T-helper 22 cell (primary cell): ENCODE results near the gene AMFR.

Source experiments
- DNase-seq: peaks from one replicate; pipeline ENCODE4 v3.0.0-alpha.2; 2020; ENCODE audit warnings: low read depth

The AMFR gene

DNA sequence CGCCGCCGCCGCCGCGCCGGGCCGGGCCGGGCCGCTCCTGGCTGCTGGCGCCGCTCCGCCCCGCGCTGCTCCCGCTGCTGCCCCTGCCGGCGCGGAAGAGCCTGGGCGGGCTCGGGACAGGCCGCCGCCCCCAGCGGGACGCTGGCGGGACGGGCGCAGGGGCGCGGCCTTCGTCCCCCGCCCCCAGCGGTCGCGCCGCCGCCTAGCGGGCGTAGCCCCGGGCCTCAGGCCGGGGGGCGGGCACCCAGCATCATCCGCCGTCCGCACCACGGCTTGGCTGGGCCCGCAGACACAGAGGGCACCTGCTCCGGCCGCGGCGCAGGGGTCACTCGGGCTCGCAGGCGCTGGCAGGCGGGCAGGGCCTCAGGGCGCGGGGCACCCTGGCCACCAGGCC is at the start of gene AMFR:
TSS of gene AMFR (minus strand) at position 107 of the 394 bp plus-strand sequence. CDS start 218 bp downstream, outside the sequence.
- peak; percentile 57 for DNase-seq

DNA sequence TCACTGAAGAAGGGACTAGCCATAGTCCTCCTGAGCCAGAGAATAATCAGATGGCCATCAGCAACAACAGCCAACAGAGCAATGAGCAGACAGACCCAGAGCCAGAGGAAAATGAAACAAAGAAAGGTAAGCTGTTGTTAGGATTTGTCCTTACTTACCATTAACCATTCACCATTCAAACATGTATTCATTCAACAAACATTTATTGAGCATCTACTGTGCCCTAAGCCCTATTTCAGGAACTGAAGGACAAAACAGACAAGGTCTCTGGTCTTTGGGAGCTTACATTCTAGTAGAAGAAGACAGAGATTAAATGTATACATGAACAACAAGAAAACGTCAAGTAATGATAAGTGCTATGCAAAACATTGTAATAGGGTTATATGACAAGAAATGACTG is 45.3 kb upstream of the AMFR start:
- DNase-seq: no peak

- DNase-seq: no peak
Measured at GRCh38 chr16:56470232-56470631, 44.9 kb upstream of the AMFR start.

DNA sequence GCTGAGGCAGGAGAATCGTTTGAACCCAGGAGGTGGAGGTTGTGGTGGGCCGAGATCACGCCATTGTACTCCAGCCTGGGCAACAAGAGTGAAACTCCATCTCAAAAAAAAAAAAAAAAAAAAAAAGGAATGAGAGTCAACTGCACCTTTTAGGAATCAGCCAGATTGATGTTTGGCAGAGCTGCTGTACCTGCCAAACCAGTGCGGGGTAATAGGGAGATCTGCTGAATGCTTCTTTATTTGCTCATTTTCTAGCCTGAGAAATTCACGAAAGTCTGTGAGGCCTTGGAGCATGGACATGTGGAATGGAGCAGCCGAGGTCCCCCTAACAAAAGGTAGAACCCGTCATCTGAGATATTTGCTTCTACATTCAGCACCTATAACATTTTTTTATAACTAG is 44.4 kb upstream of the AMFR start:
- no peak for DNase-seq

DNA sequence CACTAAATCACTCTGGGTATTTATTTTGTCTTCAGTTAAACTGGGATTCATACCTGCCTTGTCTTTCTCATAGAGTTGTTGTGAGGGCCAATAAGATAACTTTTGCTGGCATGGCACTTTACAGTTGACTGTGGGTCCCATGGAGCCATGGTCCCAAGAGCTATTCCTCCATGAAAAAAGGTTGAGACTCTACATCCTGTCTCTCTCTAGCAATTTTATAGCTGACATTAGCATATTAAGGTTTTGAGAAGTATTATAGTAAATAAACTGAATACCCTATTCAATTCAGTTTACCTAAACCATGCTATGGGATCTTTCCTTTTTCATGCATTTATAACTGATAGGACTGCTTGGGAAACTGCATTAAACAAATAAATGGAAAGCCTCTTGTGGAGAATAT is 43.5 kb upstream of the AMFR start:
- DNase-seq: no peak

DNA sequence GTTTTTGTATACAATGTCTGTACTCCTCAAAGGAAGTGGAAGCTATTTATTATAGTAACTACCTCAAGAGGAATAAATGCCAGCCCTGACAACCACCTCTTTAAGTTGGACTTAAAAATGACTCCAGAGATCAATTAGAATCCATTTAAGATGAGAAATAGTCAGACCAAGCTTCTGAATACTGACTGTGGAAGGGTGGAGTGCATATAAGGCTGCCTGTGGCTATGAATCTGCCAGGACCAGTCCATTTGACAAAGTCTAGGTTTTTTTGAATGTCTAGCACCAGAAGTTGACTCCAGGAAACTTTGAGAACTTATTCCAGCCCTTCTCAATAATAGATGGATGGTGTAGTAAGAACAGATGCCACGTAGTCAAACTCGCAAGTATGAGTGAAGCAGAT is 41.0 kb upstream of the AMFR start:
- no peak for DNase-seq

- no peak for DNase-seq
Measured at GRCh38 chr16:56463153-56463552, 37.8 kb upstream of the AMFR start.

DNA sequence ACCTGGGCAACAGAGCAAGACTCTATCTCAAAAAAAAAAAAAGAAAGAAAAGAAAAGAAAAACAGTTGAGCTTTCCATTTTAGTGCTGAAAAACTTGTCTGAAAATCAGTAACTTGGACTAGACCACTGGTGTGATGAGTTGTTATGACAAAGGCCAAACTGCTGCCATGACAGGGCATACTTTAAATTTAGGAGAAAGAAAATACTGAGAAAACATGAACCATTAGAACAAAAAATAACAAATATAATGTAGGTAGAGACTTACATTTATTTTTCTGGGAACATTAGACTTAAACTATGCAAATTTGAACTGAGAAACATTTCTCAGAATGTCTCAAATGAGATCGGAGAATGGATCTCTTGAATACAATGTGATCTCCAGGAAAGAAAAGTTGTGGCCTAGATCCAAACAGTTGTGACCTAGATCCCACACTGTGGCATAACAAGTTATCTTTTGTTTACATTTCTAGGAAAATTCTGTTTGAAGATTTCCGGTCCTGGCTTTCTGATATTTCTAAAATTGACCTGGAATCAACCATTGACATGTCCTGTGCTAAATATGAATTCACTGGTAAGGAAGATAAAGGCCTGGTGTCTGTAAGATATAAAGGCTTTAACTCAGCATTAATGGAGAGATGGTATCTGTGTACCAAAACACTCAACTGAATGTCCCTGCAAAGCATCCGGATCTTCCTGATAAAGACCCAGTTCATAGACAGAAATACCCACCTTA is 36.9 kb upstream of the AMFR start:
- DNase-seq: no peak

GRCh38 chr16:56460101-56460500 is 34.8 kb upstream of the AMFR start:
- DNase-seq: no peak

DNA sequence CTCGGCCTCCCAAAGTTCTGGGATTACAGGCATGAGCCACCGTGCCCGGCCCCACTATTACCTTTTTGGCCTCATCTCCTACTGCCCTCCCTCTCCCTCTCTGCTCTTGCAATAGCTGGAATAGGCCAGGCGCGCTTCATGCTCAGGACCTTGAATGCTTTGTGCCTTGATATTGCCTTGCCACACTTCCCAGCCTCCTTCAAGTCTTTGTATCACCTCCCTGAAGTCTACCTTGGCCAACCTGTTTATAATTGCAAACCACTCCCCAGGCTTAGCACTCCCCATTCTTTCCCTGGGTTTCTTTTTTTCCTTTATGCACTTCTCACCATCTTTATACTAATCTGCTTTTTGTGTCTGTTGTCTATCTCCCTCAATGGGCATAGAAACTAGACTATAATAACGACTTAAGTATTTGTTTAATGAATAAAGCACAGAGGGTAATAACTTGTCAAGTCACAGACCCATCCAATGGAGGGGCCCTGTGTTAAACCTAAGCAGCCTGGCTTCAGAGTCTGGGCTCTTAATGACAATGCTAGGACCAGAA is 32.7 kb upstream of the AMFR start:
- DNase-seq: no peak

GRCh38 chr16:56451753-56452689 is 26.7 kb upstream of the AMFR start:
- no peak for DNase-seq

DNA sequence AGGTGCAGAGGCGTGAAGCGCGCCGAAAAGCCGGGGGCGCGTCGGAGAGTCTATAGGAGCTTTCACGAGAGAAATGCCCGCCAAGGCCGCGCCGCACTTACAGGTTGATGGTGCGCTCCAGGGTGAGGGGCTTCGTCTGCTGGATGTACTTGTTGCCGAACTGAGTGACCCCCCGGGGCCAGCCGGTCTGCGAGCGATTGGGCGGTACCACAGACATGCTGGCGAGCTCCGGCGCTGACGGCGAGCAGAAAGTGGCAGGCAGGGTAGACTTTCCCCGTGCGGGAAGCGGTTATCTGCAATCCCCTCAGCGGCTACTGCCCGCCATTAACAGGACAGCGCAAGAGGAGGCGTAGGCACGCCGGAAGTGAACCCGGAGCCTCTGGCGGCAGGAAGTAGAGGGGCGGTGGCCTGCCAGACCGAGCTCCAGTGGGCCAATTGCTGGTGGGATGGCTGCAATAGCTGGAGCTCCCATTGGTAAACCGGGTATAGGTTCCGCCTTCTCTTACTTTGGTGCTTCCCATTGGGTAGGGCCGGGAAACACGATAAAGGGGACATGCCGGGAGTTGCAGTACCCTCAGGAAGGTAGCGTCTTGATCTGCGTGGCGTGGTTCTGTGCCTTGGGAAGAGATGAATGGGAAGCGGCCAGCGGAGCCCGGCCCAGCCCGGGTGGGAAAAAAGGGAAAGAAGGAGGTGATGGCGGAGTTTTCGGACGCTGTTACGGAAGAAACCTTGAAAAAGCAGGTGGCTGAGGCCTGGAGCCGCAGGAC is 25.8 kb upstream of the AMFR start, which contains the start of the genes NUDT21 and OGFOD1:
TSS of gene NUDT21 (minus strand) at position 347 of the 767 bp plus-strand sequence. CDS start at position 217, 130 bp downstream.
TSS of gene OGFOD1 (plus strand) at position 569 of the 767 bp plus-strand sequence. CDS start at position 628, 59 bp downstream.
- DNase-seq: peak; percentile 91

DNA sequence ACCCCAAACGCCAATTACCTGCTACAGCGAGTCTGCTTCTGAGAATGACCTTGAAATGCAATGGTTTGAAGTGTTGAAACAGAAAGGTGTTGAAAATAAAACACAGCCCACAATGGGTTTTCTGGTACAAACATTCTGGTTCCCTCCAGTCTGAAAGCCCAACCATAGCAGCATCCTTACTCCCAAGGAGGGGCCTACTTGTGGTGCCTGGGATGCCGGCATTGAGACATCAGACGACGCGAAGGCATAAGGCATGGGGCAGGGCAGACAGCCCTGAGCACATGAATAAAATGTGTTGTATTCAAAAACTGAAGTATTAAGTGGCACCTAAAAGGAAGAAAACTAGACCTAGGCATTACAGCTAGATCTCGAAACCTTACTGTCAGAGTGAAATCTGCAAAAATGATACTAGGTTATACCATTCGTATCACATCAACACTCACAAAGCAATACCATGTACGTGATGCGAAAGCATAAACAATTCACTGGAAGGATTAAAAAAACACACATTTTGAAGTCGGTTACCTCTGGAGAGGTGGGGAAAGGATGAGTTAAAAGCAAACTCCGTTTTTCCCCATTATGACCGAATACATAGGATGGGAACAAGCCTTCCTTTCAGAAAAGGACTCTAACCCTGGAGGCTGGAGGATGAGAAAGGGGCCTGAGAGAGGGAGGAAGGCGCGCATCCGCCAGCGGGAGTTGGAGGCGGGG is 25.1 kb upstream of the AMFR start:
- no peak for DNase-seq

DNA sequence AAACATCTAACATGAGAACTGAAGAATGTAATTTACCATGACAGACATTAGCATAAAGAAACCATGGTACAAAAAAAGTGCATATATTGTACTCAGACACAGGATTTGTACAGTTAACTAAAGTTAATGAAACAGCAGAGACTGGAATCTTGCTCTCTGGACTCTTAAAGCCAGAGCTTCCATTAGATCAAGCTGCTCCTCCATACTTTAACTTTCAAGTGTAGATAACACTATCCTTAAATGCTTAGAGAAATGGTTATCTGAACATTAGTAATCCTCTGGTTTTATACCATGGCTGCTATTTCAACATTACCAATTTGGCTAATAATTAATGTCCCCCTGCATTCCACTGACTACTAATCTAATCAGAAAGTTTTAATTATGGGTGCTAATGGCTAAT is 22.7 kb upstream of the AMFR start:
- no peak for DNase-seq

DNA sequence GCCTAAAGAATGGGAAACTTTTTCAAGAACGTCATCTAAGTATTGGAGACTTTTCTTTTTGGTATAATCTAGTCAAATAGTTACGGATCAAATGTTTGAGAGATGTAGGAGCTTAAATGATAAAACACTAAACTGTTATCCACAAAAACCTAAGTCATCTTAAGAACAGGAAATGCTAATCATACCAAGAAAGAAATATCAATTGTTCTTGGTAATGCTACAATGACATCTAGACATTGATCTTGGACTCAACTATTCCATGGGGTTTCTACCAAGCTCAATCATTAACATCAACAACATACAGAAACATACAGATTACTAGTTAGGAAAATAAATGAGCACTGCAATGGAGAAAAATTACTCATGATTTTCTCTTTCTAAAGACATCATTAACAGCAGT is 21.9 kb upstream of the AMFR start:
- no peak for DNase-seq

- DNase-seq: no peak
Measured at GRCh38 chr16:56438038-56438437, 12.7 kb upstream of the AMFR start.

- no peak for DNase-seq
Measured at GRCh38 chr16:56436258-56436657, 10.9 kb upstream of the AMFR start.

DNA sequence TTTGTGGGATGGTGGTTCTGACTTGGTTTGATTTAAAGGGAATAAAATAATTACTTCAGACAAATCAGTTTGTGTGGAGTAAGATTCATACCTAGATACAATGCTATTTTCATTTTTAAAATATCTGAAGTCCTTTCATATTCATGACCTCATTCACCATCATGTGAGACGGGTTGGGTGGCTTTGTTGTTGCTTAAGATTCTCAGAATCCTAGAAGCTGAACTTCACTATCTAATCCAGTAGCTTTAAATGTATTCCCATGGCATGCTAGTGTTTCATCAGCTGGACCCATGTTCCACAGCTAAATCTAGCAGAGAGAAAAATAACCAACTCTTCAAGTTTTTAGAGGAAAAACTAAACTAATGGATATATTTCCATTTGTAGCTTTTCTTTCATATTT is 2.7 kb upstream of the AMFR start:
- no peak for DNase-seq

- no peak for DNase-seq
Measured at GRCh38 chr16:56426585-56426984, 1.2 kb upstream of the AMFR start.

- peak; percentile 27 for DNase-seq
Measured at GRCh38 chr16:56424791-56425438, 430 bp downstream of the AMFR start.

DNA sequence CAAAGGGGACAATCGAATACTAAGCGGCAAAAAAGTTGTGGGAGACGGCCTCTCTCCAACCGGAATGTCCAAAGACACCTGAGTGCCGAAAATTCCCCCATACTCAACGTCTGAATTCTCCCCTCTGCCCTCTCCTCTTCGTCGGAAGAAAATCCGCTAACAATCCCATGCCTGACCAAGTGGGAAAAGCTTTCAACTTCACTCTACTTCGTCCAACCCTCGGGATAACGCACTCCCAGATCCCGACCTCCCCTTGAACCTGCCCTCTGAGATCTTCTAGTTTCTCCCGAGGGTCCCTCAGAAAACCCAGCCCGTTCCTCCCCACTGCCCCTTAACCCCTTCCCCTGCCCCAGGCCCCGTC is 961 bp downstream of the AMFR start:
- DNase-seq: no peak
